Jurkat, Clone E6-1 (cell line): ENCODE measurements around the gene AGPAT1.
"Not testable (repeated sequence)": the region's sequence is repeated elsewhere in the genome, so short reads cannot be mapped to it uniquely, and the experiment has no call there.

Source experiments
- DNase-seq: peaks from one replicate; pipeline ENCODE4 v3.0.0-alpha.2; 2011; ENCODE audit warnings: low read depth, low spot score
- H3K4me3 ChIP-seq: 2 replicates; pipeline ENCODE4 v1.5.1; 2011; ENCODE audit warnings: mild to moderate bottlenecking, low read length, control low read depth, moderate library complexity

Gene AGPAT1

GRCh38 chr6:32189069-32189741 is 13.3 kb upstream of the AGPAT1 start:
- no peak for DNase-seq
- peak overlapping the region; percentile 64 for H3K4me3 ChIP-seq

- H3K4me3 ChIP-seq: peak overlapping the region; percentile 64
- no peak for DNase-seq
Observed at GRCh38 chr6:32188381-32189068, 12.6 kb upstream of the AGPAT1 start.

- H3K4me3 ChIP-seq, DNase-seq: not testable (repeated sequence)
Observed at GRCh38 chr6:32187725-32188380, 12.0 kb upstream of the AGPAT1 start.

- no peak for DNase-seq
- no peak overlapping the region for H3K4me3 ChIP-seq
Observed at GRCh38 chr6:32187009-32187709, 11.3 kb upstream of the AGPAT1 start.

- H3K4me3 ChIP-seq, DNase-seq: not testable (repeated sequence)
Observed at GRCh38 chr6:32186151-32186840, 10.4 kb upstream of the AGPAT1 start.

- DNase-seq, H3K4me3 ChIP-seq: not testable (repeated sequence)
Observed at GRCh38 chr6:32185681-32186131, 9.8 kb upstream of the AGPAT1 start.

GRCh38 chr6:32184084-32184640 is 8.3 kb upstream of the AGPAT1 start, which contains the start of gene AGER:
AGER (minus strand) TSS chr6:32184253; CDS start chr6:32184222, 31 bp downstream.
- no peak within 1 kb of the TSS for H3K4me3 ChIP-seq
- no peak for DNase-seq

- no peak for DNase-seq
- H3K4me3 ChIP-seq: no peak overlapping the region
Observed at GRCh38 chr6:32183483-32184083, 7.7 kb upstream of the AGPAT1 start.

GRCh38 chr6:32183030-32183429 is 7.1 kb upstream of the AGPAT1 start:
- DNase-seq: no peak
- H3K4me3 ChIP-seq: no peak overlapping the region

GRCh38 chr6:32182555-32182981 is 6.7 kb upstream of the AGPAT1 start:
- DNase-seq: no peak

GRCh38 chr6:32181915-32182529 is 6.1 kb upstream of the AGPAT1 start:
- no peak for DNase-seq
- H3K4me3 ChIP-seq: no peak overlapping the region

More at GRCh38 chr6:32182555-32182981, 6.7 kb upstream of the AGPAT1 start:
- H3K4me3 ChIP-seq: no peak overlapping the region

- H3K4me3 ChIP-seq: no peak overlapping the region
- DNase-seq: no peak
Observed at GRCh38 chr6:32181148-32181702, 5.3 kb upstream of the AGPAT1 start.

GRCh38 chr6:32179766-32180405 is 4.0 kb upstream of the AGPAT1 start:
- H3K4me3 ChIP-seq: no peak overlapping the region
- DNase-seq: no peak

- peak overlapping the region; percentile 96 for H3K4me3 ChIP-seq
- DNase-seq: no peak
Observed at GRCh38 chr6:32178547-32179440, 2.9 kb upstream of the AGPAT1 start.

GRCh38 chr6:32177788-32178546 is 2.1 kb upstream of the AGPAT1 start, which contains the start of gene RNF5:
RNF5 (plus strand) TSS chr6:32178405; CDS start chr6:32178512, 107 bp downstream.
- peak; percentile 100 for DNase-seq
- peak within 1 kb of the TSS; percentile 96 for H3K4me3 ChIP-seq
